Activated CD8-positive, alpha-beta memory T cell treated with anti-CD3 and anti-CD28 coated beads, Interleukin-2, amount 50 U/mL, for 1 hour (primary cell): ENCODE measurements around the gene MAP3K5.

Source experiments
- DNase-seq: peaks from one replicate; pipeline ENCODE4 v3.0.0-alpha.2; 2020; ENCODE audit errors: extremely low read depth

The MAP3K5 gene

GRCh38 chr6:136520517-136520916 lies 271.8 kb downstream of the MAP3K5 start:
- no peak for DNase-seq

DNA sequence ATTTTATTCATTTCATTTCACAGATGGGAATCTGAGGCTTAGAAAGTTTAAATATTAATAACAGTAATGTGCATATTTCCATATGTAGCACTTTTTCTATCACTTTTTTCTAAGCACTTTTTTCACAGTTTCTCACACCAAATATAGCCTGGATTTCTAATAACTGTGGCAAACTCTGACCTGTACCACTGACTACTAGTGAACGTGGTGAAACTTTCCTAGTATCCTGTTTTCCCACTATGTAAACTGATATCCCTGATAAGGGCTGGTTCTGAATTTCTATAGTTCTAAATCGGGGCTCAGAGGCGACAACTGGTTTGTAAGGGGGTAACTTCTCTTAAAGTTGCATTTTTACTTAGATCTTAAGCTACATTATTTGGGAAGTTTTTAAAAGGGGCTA lies 274.7 kb downstream of the MAP3K5 start:
- DNase-seq, result no peak

DNA sequence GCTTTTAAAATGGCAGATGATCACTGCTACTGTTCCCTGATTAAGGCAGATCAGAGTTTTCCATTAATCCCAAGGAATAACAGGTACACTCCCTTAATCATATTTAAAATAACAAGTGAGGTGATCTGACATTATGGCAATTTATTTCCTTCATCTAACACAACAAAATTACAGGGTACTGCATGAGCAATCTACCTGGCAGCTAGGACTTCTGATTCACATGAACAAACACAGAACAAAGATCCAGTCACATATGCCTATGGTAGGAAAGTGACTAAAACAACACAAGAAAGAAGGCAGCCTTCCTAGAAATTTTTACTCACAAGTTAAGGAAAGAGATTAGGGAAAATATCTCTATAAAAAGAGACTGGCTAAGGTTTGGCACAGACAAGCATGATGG lies 275.3 kb downstream of the MAP3K5 start:
- no peak for DNase-seq

- DNase-seq, result no peak
Measured at GRCh38 chr6:136514591-136514990, 277.7 kb downstream of the MAP3K5 start.

GRCh38 chr6:136511926-136512325 lies 280.4 kb downstream of the MAP3K5 start:
- no peak for DNase-seq

GRCh38 chr6:136511397-136511796 lies 280.9 kb downstream of the MAP3K5 start:
- DNase-seq, result no peak

- DNase-seq, result no peak
Measured at GRCh38 chr6:136510782-136511181, 281.5 kb downstream of the MAP3K5 start.

DNA sequence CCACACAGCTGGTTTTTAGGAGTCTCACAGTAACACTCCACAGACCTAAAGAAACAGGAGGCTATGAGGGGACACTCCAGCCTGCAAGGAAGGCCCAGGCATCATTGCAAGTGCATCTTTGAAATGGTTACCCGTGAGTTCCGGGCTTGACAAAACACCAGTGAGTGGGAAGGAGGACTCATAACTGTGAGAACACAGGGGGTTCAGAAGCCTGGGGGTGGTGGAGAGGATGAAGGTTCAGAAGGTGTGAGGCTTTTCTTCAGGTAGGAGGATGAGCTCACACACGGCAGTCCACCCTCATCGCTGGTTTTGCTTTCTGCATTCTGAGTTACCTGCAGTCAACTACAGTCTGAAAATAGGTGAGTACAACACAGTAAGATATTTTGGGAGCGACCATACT lies 282.0 kb downstream of the MAP3K5 start:
- DNase-seq, result no peak

GRCh38 chr6:136508725-136509392 lies 283.4 kb downstream of the MAP3K5 start:
- no peak for DNase-seq
